ENCODE data around the gene BCCIP.

DNA sequence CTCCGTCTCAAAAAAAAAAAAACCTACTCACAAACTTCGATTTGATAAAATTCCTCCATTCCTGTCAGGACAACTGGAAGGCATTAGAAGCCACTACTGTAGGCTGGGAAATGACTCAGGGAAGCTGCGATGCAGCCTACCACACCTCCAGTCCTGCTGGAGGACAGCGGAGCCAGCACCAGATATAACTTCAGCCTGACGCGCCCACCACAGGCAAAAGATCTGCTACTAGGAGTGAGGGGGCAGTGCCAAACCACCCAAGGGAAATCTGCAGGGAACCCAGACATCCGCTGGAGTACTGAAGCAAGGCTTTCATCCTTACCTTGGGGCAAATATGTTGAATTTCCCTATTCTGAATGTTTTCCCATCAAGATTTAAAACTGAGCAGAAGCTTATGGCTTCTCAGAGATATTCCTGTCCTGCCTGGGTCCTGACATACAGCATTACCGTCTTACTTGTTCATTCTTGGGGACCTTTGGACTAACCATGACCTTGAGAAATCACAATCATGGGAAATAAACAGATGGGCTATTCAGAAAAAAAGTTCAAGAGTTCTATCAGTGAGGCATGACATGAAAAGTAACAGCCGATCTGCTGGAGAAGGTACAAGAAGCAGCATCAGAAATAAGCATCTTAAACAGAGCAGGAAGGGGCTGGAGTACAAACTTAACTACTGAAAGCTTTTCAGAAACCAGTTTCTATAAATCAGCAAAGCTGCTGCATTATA is 20.4 kb downstream of the BCCIP start:
- TF ChIP-seq, protein P1, sequence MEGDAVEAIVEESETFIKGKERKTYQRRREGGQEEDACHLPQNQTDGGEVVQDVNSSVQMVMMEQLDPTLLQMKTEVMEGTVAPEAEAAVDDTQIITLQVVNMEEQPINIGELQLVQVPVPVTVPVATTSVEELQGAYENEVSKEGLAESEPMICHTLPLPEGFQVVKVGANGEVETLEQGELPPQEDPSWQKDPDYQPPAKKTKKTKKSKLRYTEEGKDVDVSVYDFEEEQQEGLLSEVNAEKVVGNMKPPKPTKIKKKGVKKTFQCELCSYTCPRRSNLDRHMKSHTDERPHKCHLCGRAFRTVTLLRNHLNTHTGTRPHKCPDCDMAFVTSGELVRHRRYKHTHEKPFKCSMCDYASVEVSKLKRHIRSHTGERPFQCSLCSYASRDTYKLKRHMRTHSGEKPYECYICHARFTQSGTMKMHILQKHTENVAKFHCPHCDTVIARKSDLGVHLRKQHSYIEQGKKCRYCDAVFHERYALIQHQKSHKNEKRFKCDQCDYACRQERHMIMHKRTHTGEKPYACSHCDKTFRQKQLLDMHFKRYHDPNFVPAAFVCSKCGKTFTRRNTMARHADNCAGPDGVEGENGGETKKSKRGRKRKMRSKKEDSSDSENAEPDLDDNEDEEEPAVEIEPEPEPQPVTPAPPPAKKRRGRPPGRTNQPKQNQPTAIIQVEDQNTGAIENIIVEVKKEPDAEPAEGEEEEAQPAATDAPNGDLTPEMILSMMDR (IDR thresholded peaks at IDR 0.05) = no peak
- TF ChIP-seq EZH2phosphoT487 (IDR thresholded peaks at IDR 0.05) (no peak), EZH2 (IDR thresholded peaks at IDR 0.05) (no peak)
